Adipocyte (in vitro differentiated cells): Measurements from ENCODE around the gene SLC49A3.

Source experiments
- DNase-seq: peaks from one replicate; pipeline ENCODE4 v3.0.0-alpha.2; 2015; ENCODE audit warnings: low read depth
- H3K27me3 ChIP-seq: replicated peaks from 2 replicates; pipeline ENCODE4 v1.7.0; 2013; ENCODE audit warnings: mild to moderate bottlenecking, low read length, moderate library complexity; ENCODE audit not compliant: control insufficient read depth, insufficient read depth
- H3K36me3 ChIP-seq: 2 replicates; pipeline ENCODE4 v1.7.0; 2013; ENCODE audit warnings: low read length, mild to moderate bottlenecking, moderate library complexity; ENCODE audit not compliant: control insufficient read depth, insufficient read depth, severe bottlenecking
- H3K4me1 ChIP-seq: 2 replicates; pipeline ENCODE4 v1.7.0; 2013; ENCODE audit warnings: mild to moderate bottlenecking, low read length, moderate library complexity; ENCODE audit not compliant: control insufficient read depth, insufficient read depth
- H3K4me3 ChIP-seq: 2 replicates; pipeline ENCODE4 v1.7.0; 2013; ENCODE audit warnings: mild to moderate bottlenecking, low read length, moderate library complexity
- H3K9ac ChIP-seq: 2 replicates; pipeline ENCODE4 v1.7.0; 2013; ENCODE audit warnings: mild to moderate bottlenecking, low read length, moderate library complexity
- H3K9me3 ChIP-seq: 2 replicates; pipeline ENCODE4 v1.7.0; 2013; ENCODE audit warnings: mild to moderate bottlenecking, low read length, moderate library complexity; ENCODE audit not compliant: control insufficient read depth

Gene SLC49A3

GRCh38 chr4:683247-683897 is 5.6 kb downstream of the SLC49A3 start:
- H3K9ac ChIP-seq = peak overlapping the region; percentile 21
- DNase-seq = no peak
- no peaks in the 10 kb centered on the region for H3K9me3 ChIP-seq
- peaks cover 3% of the 10 kb centered on the region for H3K36me3 ChIP-seq
- peaks cover 35% of the 10 kb centered on the region for H3K4me1 ChIP-seq
- no peak overlapping the region for H3K4me3 ChIP-seq
- H3K27me3 ChIP-seq = no peaks in the 10 kb centered on the region

GRCh38 chr4:682490-683172 is 6.3 kb downstream of the SLC49A3 start:
- H3K4me3 ChIP-seq = no peak overlapping the region
- no peak for DNase-seq
- no peaks in the 10 kb centered on the region for H3K9me3 ChIP-seq
- no peak overlapping the region for H3K9ac ChIP-seq
- H3K4me1 ChIP-seq = peaks cover 33% of the 10 kb centered on the region
- H3K27me3 ChIP-seq = no peaks in the 10 kb centered on the region
- H3K36me3 ChIP-seq = peaks cover 3% of the 10 kb centered on the region

DNA sequence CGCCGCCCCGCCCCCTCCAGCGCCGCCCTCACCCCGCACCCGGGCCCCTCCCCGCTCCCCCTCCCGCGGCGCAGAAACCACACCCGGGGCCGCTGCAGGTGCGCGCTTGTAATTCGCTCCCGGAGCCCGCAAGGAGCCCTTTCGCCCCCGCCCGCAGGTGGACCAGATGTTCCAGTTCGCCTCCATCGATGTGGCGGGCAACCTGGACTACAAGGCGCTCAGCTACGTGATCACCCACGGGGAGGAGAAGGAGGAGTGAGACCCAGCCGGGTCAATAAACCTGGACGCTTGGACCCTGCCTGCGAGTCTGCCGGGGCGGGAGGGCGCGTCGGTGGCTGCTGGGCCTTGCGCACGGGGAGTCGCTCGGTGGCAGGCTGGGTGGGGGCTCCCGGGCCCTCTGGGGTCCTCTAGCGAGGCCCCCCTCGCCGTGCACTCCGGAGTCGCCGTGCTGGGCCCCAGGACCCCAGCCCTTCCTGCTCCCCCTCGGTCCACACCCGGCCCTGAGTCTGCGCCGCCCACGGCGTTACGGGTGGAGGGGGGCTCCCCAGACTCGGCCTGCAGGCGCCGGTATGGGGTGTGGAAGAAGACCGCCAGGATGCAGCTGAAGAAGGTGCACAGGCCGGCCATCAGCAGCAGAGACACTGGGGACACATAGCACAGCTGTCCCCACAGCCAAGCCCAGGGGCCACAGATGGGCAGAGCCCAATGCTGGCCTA is 7.1 kb downstream of the SLC49A3 start:
- H3K4me3 ChIP-seq = no peak overlapping the region
- no peaks in the 10 kb centered on the region for H3K27me3 ChIP-seq
- no peaks in the 10 kb centered on the region for H3K9me3 ChIP-seq
- H3K36me3 ChIP-seq = peaks cover 3% of the 10 kb centered on the region
- H3K4me1 ChIP-seq = peaks cover 29% of the 10 kb centered on the region
- no peak for DNase-seq
- H3K9ac ChIP-seq = no peak overlapping the region

GRCh38 chr4:680928-681645 is 7.9 kb downstream of the SLC49A3 start:
- Histone ChIP-seq H3K27me3 (no peaks in the 10 kb centered on the region), H3K9me3 (no peaks in the 10 kb centered on the region), H3K36me3 (peaks cover 3% of the 10 kb centered on the region), H3K4me1 (peaks cover 23% of the 10 kb centered on the region), H3K4me3 (peak overlapping the region; percentile 45), H3K9ac (no peak overlapping the region)
- peak; percentile 48 for DNase-seq

GRCh38 chr4:680551-680927 is 8.4 kb downstream of the SLC49A3 start:
- Histone ChIP-seq H3K27me3 (no peaks in the 10 kb centered on the region), H3K4me3 (peak overlapping the region; percentile 45), H3K9me3 (no peaks in the 10 kb centered on the region), H3K9ac (no peak overlapping the region), H3K36me3 (peaks cover 3% of the 10 kb centered on the region), H3K4me1 (peaks cover 25% of the 10 kb centered on the region)
- no peak for DNase-seq

GRCh38 chr4:680091-680490 is 8.9 kb downstream of the SLC49A3 start:
- Histone ChIP-seq H3K4me3 (no peak overlapping the region), H3K9ac (no peak overlapping the region), H3K36me3 (peaks cover 3% of the 10 kb centered on the region), H3K9me3 (no peaks in the 10 kb centered on the region), H3K4me1 (peaks cover 29% of the 10 kb centered on the region), H3K27me3 (no peaks in the 10 kb centered on the region)
- no peak for DNase-seq

- H3K36me3 ChIP-seq = peaks cover 3% of the 10 kb centered on the region
- no peak overlapping the region for H3K4me3 ChIP-seq
- no peaks in the 10 kb centered on the region for H3K9me3 ChIP-seq
- H3K27me3 ChIP-seq = no peaks in the 10 kb centered on the region
- H3K9ac ChIP-seq = no peak overlapping the region
- no peak for DNase-seq
- H3K4me1 ChIP-seq = peaks cover 31% of the 10 kb centered on the region
These were observed 9.3 kb downstream of the SLC49A3 start for GRCh38 chr4:679629-680028.

GRCh38 chr4:679104-679481 is 9.9 kb downstream of the SLC49A3 start:
- no peak for DNase-seq

GRCh38 chr4:678331-679103 is 10.4 kb downstream of the SLC49A3 start:
- Histone ChIP-seq H3K4me1 (peaks cover 24% of the 10 kb centered on the region), H3K36me3 (peaks cover 3% of the 10 kb centered on the region), H3K27me3 (no peaks in the 10 kb centered on the region), H3K4me3 (no peak overlapping the region), H3K9me3 (no peaks in the 10 kb centered on the region), H3K9ac (no peak overlapping the region)
- no peak for DNase-seq

More at GRCh38 chr4:679104-679481, 9.9 kb downstream of the SLC49A3 start:
- H3K4me3 ChIP-seq = no peak overlapping the region
- H3K27me3 ChIP-seq = no peaks in the 10 kb centered on the region
- H3K36me3 ChIP-seq = peaks cover 3% of the 10 kb centered on the region
- H3K9me3 ChIP-seq = no peaks in the 10 kb centered on the region
- no peak overlapping the region for H3K9ac ChIP-seq
- H3K4me1 ChIP-seq = peaks cover 29% of the 10 kb centered on the region

GRCh38 chr4:677431-678293 is 11.3 kb downstream of the SLC49A3 start:
- Histone ChIP-seq H3K27me3 (no peaks in the 10 kb centered on the region), H3K4me3 (no peak overlapping the region), H3K9me3 (no peaks in the 10 kb centered on the region), H3K9ac (no peak overlapping the region), H3K4me1 (peaks cover 30% of the 10 kb centered on the region), H3K36me3 (peaks cover 3% of the 10 kb centered on the region)
- no peak for DNase-seq
